ENCODE measurements around the gene PSMD2.

PSMD2 gene

GRCh38 chr3:184275961-184276910 is 22.8 kb upstream of the PSMD2 start, which contains the start of gene ECE2:
TSS of gene ECE2 (plus strand) at chr3:184276022. CDS start at chr3:184276154, 132 bp downstream.
- Histone ChIP-seq H3K27ac (no peak within 1 kb of the TSS), H3K36me3 (no peaks in the 10 kb centered on the region), H3K9me3 (no peaks in the 10 kb centered on the region), H3K4me3 (no peak within 1 kb of the TSS), H3K27me3 (peaks cover 0 to 44% of the 10 kb centered on the region in 2 donors), H3K4me1 (peaks cover 0 to 6% (median 1%) of the 10 kb centered on the region in 4 donors)
- TF ChIP-seq CTCF (IDR thresholded peaks at IDR 0.05): no peak
- intact Hi-C loops (cut with DNase I; ENCODE audit: low total_unique reads): no loop called here
- DNase-seq: no peak

DNA sequence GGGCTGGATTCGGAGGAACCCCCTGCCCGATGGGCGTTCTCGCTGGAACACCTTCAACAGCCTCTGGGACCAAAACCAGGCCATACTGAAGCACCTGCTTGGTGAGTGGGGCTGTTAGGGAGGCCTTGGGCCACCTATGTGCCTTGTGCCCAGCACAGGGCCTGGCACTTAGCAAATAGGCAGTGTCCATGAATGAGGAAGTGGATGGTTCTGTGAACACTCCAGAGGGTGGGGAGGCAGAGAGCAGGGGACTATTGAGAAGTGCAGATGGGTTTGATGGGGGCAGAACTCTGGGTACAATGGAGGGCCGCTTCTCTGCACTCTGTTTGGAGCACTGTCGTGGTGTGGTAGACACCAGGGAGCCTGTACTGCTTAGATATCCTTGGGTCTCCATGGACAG is 21.7 kb upstream of the PSMD2 start:
- DNase-seq: no peak
- Histone ChIP-seq H3K4me1 (peaks cover 0 to 6% (median 1%) of the 10 kb centered on the region in 4 donors), H3K4me3 (no peak overlapping the region), H3K36me3 (no peaks in the 10 kb centered on the region), H3K27ac (no peak overlapping the region), H3K9me3 (no peaks in the 10 kb centered on the region), H3K27me3 (peaks cover 0 to 44% of the 10 kb centered on the region in 2 donors)
- no peak for TF ChIP-seq CTCF (IDR thresholded peaks at IDR 0.05)
- intact Hi-C loops (cut with DNase I; ENCODE audit: low total_unique reads): no loop called here

- DNase-seq: no peak
- Histone ChIP-seq H3K4me1 (no peaks in the 10 kb centered on the region), H3K36me3 (no peaks in the 10 kb centered on the region), H3K27me3 (peaks cover 0 to 11% of the 10 kb centered on the region in 2 donors), H3K4me3 (no peak overlapping the region), H3K9me3 (no peaks in the 10 kb centered on the region), H3K27ac (no peak overlapping the region)
- no peak for TF ChIP-seq CTCF (IDR thresholded peaks at IDR 0.05)
- intact Hi-C loops (cut with DNase I; ENCODE audit: low total_unique reads): no loop called here
Measured at GRCh38 chr3:184282941-184283340, 16.1 kb upstream of the PSMD2 start.

GRCh38 chr3:184283681-184284080 is 15.4 kb upstream of the PSMD2 start:
- no peaks in the 10 kb centered on the region for H3K4me1 ChIP-seq
- intact Hi-C loops (cut with DNase I; ENCODE audit: low total_unique reads): no loop called here
- H3K27me3 ChIP-seq: peaks cover 0 to 5% of the 10 kb centered on the region in 2 donors
- H3K9me3 ChIP-seq: no peaks in the 10 kb centered on the region
- no peak overlapping the region for H3K4me3 ChIP-seq
- H3K27ac ChIP-seq: no peak overlapping the region
- TF ChIP-seq CTCF (IDR thresholded peaks at IDR 0.05): no peak
- no peak for DNase-seq
- no peaks in the 10 kb centered on the region for H3K36me3 ChIP-seq

DNA sequence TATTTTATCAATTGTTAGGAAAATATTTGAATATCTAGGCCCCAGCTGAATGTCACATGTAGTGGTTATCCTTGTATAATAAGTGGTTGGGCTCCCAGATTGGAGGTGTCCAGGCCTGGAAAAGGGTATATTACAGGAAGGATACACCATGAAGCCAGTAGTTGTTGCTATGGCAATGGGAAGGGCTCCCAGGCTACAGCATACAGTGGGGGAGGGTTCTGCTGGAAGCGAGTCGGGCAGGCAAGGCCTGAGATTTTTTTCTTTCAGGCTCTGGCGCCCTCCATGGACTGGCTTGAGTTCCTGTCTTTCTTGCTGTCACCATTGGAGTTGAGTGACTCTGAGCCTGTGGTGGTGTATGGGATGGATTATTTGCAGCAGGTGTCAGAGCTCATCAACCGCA is 14.3 kb upstream of the PSMD2 start:
- DNase-seq: no peak
- no peaks in the 10 kb centered on the region for H3K36me3 ChIP-seq
- H3K27ac ChIP-seq: no peak overlapping the region
- H3K4me1 ChIP-seq: no peaks in the 10 kb centered on the region
- no peak for TF ChIP-seq CTCF (IDR thresholded peaks at IDR 0.05)
- intact Hi-C loops (cut with DNase I; ENCODE audit: low total_unique reads): no loop called here
- no peaks in the 10 kb centered on the region for H3K9me3 ChIP-seq
- no peak overlapping the region for H3K4me3 ChIP-seq
- H3K27me3 ChIP-seq: peaks cover 0 to 10% of the 10 kb centered on the region in 2 donors

Measured in tibial artery (tissue), 4 donors.